GM12891 (cell line): Measurements from ENCODE around the gene ULK3.

Source experiments
- DNase-seq: peaks from one replicate; pipeline ENCODE4 v3.0.0; 2011; ENCODE audit warnings: low spot score; ENCODE audit not compliant: insufficient read length
- FAIRE-seq: peaks from 2 replicates; lab custom pipeline; 2011; peaks lifted over from hg19 to GRCh38; lab: Jason Lieb, UNC
- PAX5 ChIP-seq: IDR thresholded peaks from 2 replicates; pipeline ENCODE4 v1.6.1; 2011; ENCODE audit warnings: low read length, moderate library complexity, mild to moderate bottlenecking; ENCODE audit not compliant: insufficient read depth, severe bottlenecking
- POLR2A ChIP-seq: IDR thresholded peaks from 2 replicates; pipeline ENCODE4 v1.6.1; 2011; ENCODE audit warnings: low read depth, low read length, control low read depth
- POLR2AphosphoS5 ChIP-seq: IDR thresholded peaks from 2 replicates; pipeline ENCODE4 v1.6.1; 2011; ENCODE audit warnings: low read depth, low read length, control low read depth
- POU2F2 ChIP-seq: IDR thresholded peaks from 2 replicates; pipeline ENCODE4 v1.6.1; 2011; ENCODE audit warnings: low read depth, mild to moderate bottlenecking, control low read depth, low read length, moderate library complexity
- SPI1 ChIP-seq: IDR thresholded peaks from 2 replicates; pipeline ENCODE4 v1.6.1; 2011; ENCODE audit warnings: low read depth, low read length, control low read depth
- TAF1 ChIP-seq: IDR thresholded peaks from 2 replicates; pipeline ENCODE4 v1.6.1; 2011; ENCODE audit warnings: low read depth, low read length, control low read depth

The ULK3 gene

DNA sequence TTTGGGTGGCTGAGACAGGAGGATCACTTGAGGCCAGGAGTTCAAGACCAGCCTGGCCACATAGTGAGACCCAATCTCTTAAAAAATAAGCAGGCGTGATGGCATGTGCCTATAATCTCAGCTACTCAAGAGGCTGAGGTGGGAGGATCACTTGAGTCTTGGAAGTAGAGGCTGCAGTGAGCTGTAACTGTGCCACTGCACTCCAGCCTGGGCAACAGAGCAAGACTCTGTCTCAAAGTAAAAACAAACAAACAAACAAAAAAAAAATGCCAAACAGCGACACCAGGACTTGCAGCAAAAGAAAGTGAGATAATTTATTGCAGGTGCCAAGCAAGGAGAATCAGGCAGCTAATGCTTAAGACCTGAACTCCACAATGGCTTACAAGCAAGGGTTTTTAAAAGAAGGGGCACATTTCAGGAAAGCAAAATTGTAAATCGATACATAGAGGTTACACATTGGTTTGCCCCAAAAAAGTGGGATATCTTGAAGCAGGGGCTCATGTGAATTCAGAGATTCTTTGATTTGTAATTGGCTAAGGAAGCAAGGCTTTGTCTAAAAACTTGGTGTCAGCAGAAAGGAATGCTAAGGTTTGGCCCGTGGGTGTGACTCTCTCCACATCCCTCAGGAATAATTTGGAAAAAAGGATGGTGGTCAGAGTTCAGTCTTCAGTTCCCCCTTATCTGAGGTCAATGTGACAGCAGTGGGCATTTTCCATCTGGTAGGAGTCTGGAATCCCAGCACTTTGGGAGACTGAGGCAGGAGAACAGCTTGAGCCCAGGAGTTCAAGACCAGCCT, 41.7 kb upstream of the ULK3 start:
- DNase-seq (no peak), FAIRE-seq (peak; percentile 16)
- no peak for TF ChIP-seq SPI1
- TF ChIP-seq POLR2AphosphoS5, result no peak
- TF ChIP-seq PAX5, result no peak
- TF ChIP-seq POLR2A, result no peak
- no peak for TF ChIP-seq POU2F2
- no peak for TF ChIP-seq TAF1

DNA sequence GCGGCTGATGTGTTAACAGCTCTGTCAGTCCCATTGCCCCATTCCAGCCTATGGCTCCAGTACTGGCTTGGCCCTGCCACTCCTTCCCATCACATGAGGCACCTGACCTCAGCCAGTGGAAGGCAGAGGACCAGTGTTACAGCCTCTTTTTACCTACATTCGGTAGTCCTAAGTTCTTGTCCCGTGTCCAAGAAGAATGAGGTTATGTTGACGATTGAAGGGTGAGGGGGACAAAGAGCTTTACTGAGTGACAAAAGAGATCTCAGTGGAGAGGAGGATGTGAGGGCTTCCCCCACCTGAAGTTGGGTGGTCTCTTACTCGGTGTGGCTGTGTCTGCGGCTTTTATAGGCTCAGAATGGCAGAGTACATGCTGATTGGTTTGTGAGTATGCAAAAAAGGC, 39.6 kb upstream of the ULK3 start:
- no peak for DNase-seq
- no peak for FAIRE-seq
- TF ChIP-seq POLR2AphosphoS5 (no peak), TAF1 (no peak), PAX5 (no peak), SPI1 (no peak), POU2F2 (no peak), POLR2A (no peak)

DNA sequence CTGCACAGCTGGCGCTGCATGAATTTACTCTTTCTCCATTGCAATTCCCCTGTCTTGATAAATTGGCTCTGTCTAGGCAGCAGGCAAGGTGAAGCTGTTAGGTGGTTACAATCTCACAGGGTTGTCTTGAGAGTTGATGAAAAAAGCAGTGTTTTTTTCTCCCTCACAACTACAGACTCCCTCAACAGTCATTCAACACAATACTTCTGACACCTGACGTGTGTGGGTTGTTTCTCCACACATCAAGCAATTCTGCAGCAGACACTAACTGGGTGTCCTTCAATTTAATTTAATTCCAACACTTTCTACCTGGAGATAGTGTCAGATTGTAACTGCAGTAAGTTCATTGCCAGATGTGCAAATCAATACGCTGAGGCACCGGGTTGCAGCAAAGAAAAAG, 35.3 kb upstream of the ULK3 start:
- FAIRE-seq (no peak), DNase-seq (no peak)
- TF ChIP-seq TAF1, result no peak
- no peak for TF ChIP-seq POU2F2
- no peak for TF ChIP-seq POLR2A
- TF ChIP-seq SPI1, result no peak
- TF ChIP-seq POLR2AphosphoS5, result no peak
- TF ChIP-seq PAX5, result no peak

DNA sequence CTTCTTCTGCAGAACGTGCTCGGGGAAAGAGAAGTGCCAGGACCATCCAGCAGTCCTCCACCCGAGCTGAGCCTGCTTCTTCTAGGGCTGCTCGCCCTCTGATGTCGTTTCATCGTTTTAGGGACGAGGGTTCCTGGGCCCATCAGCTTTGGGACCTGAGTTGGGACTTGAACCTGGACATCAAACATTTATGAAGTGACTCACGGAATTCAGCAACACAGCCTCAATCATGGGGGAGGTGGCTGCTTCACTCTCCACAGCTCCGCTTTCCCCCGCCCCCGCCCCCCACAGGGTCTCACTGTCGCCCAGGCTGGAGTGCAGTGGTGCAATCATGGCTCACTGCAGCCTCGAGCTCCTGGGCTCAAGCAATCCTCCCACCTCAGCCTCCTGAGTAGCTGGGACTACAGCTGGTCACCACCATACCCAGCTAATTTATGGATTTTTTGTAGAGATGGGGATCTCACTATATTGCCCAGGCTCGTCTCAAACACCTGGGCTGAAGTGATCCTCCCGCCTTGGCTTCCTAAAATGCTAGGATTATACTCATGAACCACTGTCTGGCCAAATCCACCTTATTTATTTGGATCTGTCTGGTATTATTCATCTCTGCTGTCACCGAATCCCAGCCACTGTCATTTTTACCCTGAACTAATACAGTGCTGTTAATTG, 30.9 kb upstream of the ULK3 start:
- DNase-seq, result no peak
- no peak for FAIRE-seq
- TF ChIP-seq PAX5 (no peak), SPI1 (no peak), POU2F2 (no peak), TAF1 (no peak), POLR2AphosphoS5 (no peak), POLR2A (no peak)

DNA sequence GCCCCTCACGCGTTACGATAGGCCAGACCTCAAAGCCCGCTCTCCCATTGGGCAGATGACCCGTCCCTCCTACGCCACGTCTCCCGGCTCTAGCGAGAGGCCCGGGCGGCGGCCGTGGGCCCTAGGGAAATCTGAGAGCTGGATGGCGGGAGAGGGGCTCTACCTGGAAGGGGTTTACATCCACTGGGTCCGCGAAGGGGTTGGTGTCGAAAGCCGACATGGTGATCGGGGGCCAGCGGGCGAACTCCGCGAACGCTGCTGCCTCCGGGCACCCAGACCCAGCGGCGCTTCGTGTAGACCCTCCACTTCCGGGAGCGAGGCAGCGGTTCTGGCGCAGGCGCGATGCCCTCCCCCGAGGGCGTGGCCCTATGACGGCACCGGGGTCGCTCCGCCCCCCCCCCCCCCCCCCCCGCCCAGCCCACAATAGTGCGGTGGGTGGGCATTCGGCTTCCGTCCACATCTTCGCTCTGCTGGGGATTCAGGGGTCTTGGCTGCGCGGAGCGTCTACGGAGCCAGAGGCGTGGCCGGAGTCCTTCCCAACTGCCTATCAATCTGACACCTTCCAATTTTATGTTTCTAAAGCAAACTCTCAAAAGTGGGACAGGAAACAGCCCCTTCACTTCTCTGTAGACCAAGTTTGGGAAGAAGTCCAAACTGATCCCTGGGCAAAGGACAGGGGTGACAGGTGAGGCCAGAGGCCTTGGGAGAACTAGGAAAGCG, 30.2 kb upstream of the ULK3 start, which contains the start of gene SCAMP2:
Gene SCAMP2 (minus strand): TSS at position 330 of the 720 bp plus-strand sequence. CDS start 110 bp downstream, at position 220.
- TF ChIP-seq POU2F2 (peak; percentile 69), PAX5 (no peak), POLR2AphosphoS5 (peak; percentile 89), POLR2A (peak; percentile 87), TAF1 (no peak), SPI1 (no peak)
- DNase-seq, result peak; percentile 94
- FAIRE-seq, result no peak

DNA sequence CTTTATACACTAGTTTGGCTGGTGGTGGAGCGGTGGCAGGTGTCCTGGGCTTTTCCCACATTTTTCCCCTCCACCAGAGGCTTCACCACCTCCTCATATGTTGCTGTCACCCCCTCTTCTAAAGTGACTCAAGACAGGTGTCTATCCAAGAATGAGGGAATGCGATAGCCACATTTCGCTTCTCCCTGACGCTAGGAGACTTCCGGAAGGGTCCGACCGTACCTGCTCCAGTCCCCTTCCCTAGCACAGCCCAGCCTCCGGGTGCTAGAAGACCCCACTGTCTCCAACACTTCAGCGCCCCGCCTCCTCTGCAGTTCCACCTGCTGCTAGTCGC, 29.7 kb upstream of the ULK3 start:
- TF ChIP-seq SPI1, result 0 out of 2 replicates have a peak, but pooled peaks have one; percentile 1
- TF ChIP-seq PAX5, result no peak
- DNase-seq (no peak), FAIRE-seq (peak; percentile 87)

DNA sequence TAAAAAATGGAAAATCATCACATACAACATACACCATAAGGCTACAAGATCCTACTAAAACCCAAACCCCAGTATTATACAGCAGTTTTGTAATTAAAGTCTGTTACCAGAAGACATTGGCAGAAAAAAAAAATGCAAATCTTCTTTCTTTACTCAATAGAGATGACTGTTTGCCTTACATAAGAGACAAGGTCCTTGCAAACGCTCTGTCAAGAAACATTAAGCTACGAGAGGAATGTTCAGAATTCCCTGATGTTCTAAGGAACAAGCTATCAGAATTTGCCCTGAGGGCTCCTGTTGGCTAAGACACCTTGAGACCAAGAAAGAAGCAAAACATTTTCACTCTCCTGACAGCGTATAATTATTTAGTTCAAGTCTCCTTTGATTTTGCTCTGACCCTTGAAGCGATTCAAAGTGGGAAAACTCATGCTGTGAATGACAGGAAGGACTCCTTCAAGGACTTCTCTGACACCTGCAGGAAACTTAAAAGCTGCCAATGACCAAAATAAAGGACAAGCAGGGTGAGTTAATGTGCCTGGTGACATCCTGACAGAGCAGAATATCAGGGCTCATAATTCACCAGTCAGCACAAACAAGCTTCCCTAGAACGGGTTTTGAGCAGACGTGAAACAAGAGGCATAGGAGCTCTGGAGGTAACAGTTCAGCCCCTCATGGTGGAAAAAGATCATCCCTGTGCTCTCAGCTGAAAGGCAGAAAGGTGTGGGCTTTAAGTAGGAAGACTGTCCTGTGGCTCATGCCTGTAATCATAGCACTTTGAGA, 27.7 kb upstream of the ULK3 start:
- FAIRE-seq (no peak), DNase-seq (no peak)
- TF ChIP-seq POLR2AphosphoS5, result no peak
- no peak for TF ChIP-seq SPI1
- no peak for TF ChIP-seq PAX5
- TF ChIP-seq POU2F2, result no peak
- TF ChIP-seq TAF1, result no peak
- no peak for TF ChIP-seq POLR2A

DNA sequence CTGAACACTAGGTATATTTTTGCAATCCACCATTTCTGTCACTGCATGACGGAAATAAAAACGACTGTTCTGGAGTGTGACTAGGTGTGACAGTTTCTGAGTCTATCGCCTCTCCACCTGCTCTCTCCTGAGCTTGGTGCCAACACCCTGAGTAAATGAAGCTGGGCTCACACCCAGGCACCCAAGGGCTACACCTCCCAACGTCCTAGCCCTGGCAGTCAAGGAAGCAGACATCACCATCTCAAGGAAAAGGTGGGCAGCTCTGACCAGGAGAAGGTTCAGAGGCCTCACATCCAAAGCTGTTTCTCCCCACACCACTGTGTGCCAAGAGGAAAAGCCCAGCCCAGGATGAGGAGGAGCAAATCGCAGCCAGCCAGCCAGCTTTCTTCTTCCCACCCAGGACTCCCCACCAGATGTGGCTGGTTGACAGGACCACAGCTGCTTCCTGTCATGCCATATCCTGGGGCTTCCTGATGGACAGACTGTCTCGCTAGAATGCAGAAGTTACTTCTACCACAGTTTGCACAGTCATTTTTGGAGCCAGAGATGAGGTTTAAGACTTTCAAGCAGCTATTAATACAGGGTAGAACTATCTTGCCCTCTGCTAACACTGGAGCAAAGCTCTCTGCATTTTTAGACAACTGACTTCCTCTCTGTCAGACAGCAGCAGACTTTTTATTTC, 26.9 kb upstream of the ULK3 start:
- FAIRE-seq (peak; percentile 93), DNase-seq (peak; percentile 65)
- TF ChIP-seq POU2F2 (no peak), SPI1 (peak; percentile 88), POLR2A (peak; percentile 76), PAX5 (peak; percentile 46), POLR2AphosphoS5 (peak; percentile 56; the same call in 1 of the 2 replicates), TAF1 (no peak)
